Loucy (cell line): ENCODE data around the gene ZBTB20.

Source experiments
- H2AFZ ChIP-seq: fragments of 200-600 bp; sonication (generic); 2 replicates; pipeline ENCODE4 v1.6.0; 2016; ENCODE audit warnings: antibody characterized with exemption, mild to moderate bottlenecking, low read length, moderate library complexity
- H3F3A ChIP-seq: fragments of 200-600 bp; 2 replicates; pipeline ENCODE4 v1.6.0; 2016; ENCODE audit warnings: antibody characterized with exemption, low read depth, mild to moderate bottlenecking
- H3K27me3 ChIP-seq: fragments of 200-600 bp; sonication (generic); 2 replicates; pipeline ENCODE4 v1.6.1; 2014; ENCODE audit warnings: low read length, mild to moderate bottlenecking; ENCODE audit not compliant: insufficient read depth, poor library complexity, severe bottlenecking
- H3K36me3 ChIP-seq: fragments of 200-600 bp; sonication (generic); 2 replicates; pipeline ENCODE4 v1.6.1; 2016; ENCODE audit warnings: low read length; ENCODE audit not compliant: insufficient read depth
- H3K4me1 ChIP-seq: fragments of 200-600 bp; sonication (generic); 2 replicates; pipeline ENCODE4 v1.5.1; 2014; ENCODE audit warnings: low read length, mild to moderate bottlenecking; ENCODE audit not compliant: insufficient read depth, poor library complexity, severe bottlenecking
- H3K4me2 ChIP-seq: fragments of 200-600 bp; sonication (generic); 2 replicates; pipeline ENCODE4 v1.6.0; 2014; ENCODE audit warnings: antibody characterized with exemption, low read length, low read depth, mild to moderate bottlenecking; ENCODE audit not compliant: poor library complexity, severe bottlenecking
- H3K4me3 ChIP-seq: fragments of 200-600 bp; sonication (generic); 2 replicates; pipeline ENCODE4 v1.5.1; 2014; ENCODE audit warnings: low read length, mild to moderate bottlenecking, mixed read lengths; ENCODE audit not compliant: poor library complexity, severe bottlenecking
- H3K79me2 ChIP-seq: fragments of 200-600 bp; sonication (generic); 2 replicates; pipeline ENCODE4 v1.6.1; 2014; ENCODE audit warnings: low read length; ENCODE audit not compliant: insufficient read depth
- H3K9ac ChIP-seq: fragments of 200-600 bp; sonication (generic); 2 replicates; pipeline ENCODE4 v1.6.0; 2014; ENCODE audit warnings: mild to moderate bottlenecking, low read depth, low read length, moderate library complexity; ENCODE audit not compliant: poor library complexity, severe bottlenecking
- H3K9me2 ChIP-seq: fragments of 200-600 bp; sonication (generic); replicated peaks from 2 replicates; pipeline ENCODE4 v1.6.1; 2016; ENCODE audit warnings: low read depth, low read length, mixed read lengths
- H3K9me3 ChIP-seq: fragments of 200-600 bp; sonication (generic); 2 replicates; pipeline ENCODE4 v1.6.1; 2014; ENCODE audit warnings: mild to moderate bottlenecking, antibody characterized with exemption, low read length, low read depth; ENCODE audit not compliant: insufficient read depth
- H4K20me1 ChIP-seq: fragments of 200-600 bp; sonication (generic); 2 replicates; pipeline ENCODE4 v1.6.0; 2014; ENCODE audit warnings: antibody characterized with exemption, low read length, mild to moderate bottlenecking; ENCODE audit not compliant: insufficient read depth, poor library complexity, severe bottlenecking
- EZH2phosphoT487 ChIP-seq: fragments of 200-600 bp; IDR thresholded peaks from 2 replicates; pipeline ENCODE4 v1.6.1; 2018; ENCODE audit warnings: antibody characterized with exemption, mild to moderate bottlenecking, moderate library complexity, borderline replicate concordance
- TF ChIP-seq, protein P1 (sequence below): fragments of 200-600 bp; sonication (generic); conservative IDR thresholded peaks from 2 replicates; pipeline ENCODE4 v1.5.1; 2014; ENCODE audit warnings: mild to moderate bottlenecking, antibody characterized with exemption, low read length

The ZBTB20 gene

DNA sequence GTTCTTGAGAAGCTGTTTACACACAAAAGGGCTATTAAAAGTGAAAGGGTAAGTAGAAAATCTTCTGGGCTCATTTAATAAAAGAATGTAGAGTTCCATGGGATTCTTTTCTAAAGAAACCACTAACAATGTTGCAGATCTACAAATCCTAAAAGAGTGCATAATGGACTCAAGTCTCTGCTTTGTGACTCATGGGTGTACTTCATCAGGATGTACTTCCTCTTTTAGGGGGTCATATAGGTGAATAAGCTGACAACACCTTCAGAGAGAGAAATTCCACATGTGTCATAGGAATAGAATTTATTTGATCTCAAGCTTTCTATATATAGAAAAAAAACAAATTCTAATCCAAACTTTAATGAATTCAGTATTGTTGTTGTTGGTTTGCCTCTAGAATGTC lies 497.8 kb downstream of the ZBTB20 start:
- Histone ChIP-seq H3K9me2 (no peaks in the 10 kb centered on the region), H3K9me3 (no peaks in the 10 kb centered on the region), H2AFZ (no peak overlapping the region), H3K79me2 (no peaks in the 10 kb centered on the region), H3K4me3 (no peak overlapping the region), H4K20me1 (no peaks in the 10 kb centered on the region), H3K27me3 (no peaks in the 10 kb centered on the region), H3K9ac (no peak overlapping the region), H3K4me2 (no peak overlapping the region), H3K36me3 (no peaks in the 10 kb centered on the region), H3K4me1 (no peaks in the 10 kb centered on the region), H3F3A (no peaks in the 10 kb centered on the region)
- TF ChIP-seq EZH2phosphoT487 = no peak
- TF ChIP-seq, protein P1, sequence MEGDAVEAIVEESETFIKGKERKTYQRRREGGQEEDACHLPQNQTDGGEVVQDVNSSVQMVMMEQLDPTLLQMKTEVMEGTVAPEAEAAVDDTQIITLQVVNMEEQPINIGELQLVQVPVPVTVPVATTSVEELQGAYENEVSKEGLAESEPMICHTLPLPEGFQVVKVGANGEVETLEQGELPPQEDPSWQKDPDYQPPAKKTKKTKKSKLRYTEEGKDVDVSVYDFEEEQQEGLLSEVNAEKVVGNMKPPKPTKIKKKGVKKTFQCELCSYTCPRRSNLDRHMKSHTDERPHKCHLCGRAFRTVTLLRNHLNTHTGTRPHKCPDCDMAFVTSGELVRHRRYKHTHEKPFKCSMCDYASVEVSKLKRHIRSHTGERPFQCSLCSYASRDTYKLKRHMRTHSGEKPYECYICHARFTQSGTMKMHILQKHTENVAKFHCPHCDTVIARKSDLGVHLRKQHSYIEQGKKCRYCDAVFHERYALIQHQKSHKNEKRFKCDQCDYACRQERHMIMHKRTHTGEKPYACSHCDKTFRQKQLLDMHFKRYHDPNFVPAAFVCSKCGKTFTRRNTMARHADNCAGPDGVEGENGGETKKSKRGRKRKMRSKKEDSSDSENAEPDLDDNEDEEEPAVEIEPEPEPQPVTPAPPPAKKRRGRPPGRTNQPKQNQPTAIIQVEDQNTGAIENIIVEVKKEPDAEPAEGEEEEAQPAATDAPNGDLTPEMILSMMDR = no peak

DNA sequence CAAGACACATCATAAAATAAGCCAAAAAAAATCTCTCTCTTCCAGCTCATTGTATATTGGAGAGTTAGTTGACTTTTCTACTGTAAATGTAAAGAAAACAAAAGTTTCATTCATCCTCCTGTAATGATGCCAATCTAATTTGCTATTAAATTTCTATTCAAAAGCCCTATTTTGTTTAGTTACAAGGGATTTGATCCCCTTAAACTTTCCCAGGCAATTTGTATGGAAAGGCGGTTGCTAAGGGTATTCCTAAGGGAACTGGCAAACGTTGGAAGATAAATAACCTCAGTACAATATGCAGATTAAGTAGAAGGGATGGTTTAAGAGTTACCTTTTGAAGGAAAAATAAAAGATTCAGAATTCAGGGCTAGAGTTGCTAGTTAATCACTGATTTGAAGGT lies 500.6 kb downstream of the ZBTB20 start:
- TF ChIP-seq EZH2phosphoT487 = no peak
- TF ChIP-seq, protein P1 = no peak
- Histone ChIP-seq H3K4me2 (no peak overlapping the region), H4K20me1 (no peaks in the 10 kb centered on the region), H3K36me3 (no peaks in the 10 kb centered on the region), H3K9me3 (no peaks in the 10 kb centered on the region), H3K79me2 (no peaks in the 10 kb centered on the region), H3K4me3 (no peak overlapping the region), H2AFZ (no peak overlapping the region), H3K4me1 (no peaks in the 10 kb centered on the region), H3K27me3 (no peaks in the 10 kb centered on the region), H3K9ac (no peak overlapping the region), H3K9me2 (no peaks in the 10 kb centered on the region), H3F3A (no peaks in the 10 kb centered on the region)

DNA sequence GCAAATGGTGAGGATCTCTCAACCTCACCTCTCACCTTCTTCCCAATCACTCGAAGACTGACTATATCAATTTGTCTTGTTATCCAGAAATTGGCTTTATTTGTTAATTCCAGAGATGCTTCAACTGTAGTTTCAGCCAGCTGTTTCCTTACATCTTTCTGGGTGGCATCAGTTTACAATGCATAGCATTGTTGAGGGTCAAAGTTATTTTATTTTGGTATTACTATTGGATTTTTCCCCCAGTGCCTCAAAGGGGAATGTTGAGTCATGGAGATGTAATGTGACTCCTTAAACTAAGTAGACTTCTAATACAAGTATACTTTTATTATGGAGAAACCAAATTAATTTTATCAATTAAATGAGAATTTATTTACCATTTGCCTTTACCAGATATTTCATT lies 501.7 kb downstream of the ZBTB20 start:
- Histone ChIP-seq H3K9ac (no peak overlapping the region), H3K79me2 (no peaks in the 10 kb centered on the region), H3K4me1 (no peaks in the 10 kb centered on the region), H4K20me1 (no peaks in the 10 kb centered on the region), H3K4me2 (no peak overlapping the region), H3K27me3 (no peaks in the 10 kb centered on the region), H3K36me3 (no peaks in the 10 kb centered on the region), H3F3A (no peaks in the 10 kb centered on the region), H3K4me3 (no peak overlapping the region), H3K9me3 (no peaks in the 10 kb centered on the region), H3K9me2 (no peaks in the 10 kb centered on the region), H2AFZ (no peak overlapping the region)
- TF ChIP-seq EZH2phosphoT487 = no peak
- TF ChIP-seq, protein P1 = no peak
